K562 (cell line): ENCODE data around the gene AARSD1. TPM values are rescaled to one million over a fixed set of nuclear protein-coding genes. Genes with fewer than 3 reads are reported as not detected.

Source experiments
- CEBPG ChIP-seq, 3 experiments: fragments of 200-800 bp in 1 of 3; sonication (Bioruptor generic) in 1 of 3; sonication (generic) in 1 of 3; formaldehyde crosslinking in 1 of 3; IDR thresholded peaks in 2 of 3; conservative IDR thresholded peaks in 1 of 3; 2 replicates each; pipeline versions ENCODE4 v1.6.1 to v1.8.0; 2016 to 2022; ENCODE audit warnings: missing compliant biosample characterization in 2 of 3, missing genetic modification characterization in 2 of 3, mild to moderate bottlenecking in 1 of 3, missing genetic modification reagents in 1 of 3
- FOXK2 ChIP-seq, 2 experiments: fragments of 450-650 bp; IDR thresholded peaks in 1 of 2; conservative IDR thresholded peaks in 1 of 2; 2 replicates each; pipeline ENCODE4 v1.6.1; 2016; ENCODE audit warnings: low read depth in 2 of 2, mild to moderate bottlenecking in 1 of 2
- FOXM1 ChIP-seq, 2 experiments: fragments of 450-650 bp in 1 of 2; sonication (generic) in 1 of 2; formaldehyde crosslinking in 1 of 2; IDR thresholded peaks; 2 replicates each; pipeline versions ENCODE4 v1.6.1 to v1.9.0; 2017 to 2022; ENCODE audit warnings: low read depth in 2 of 2, mild to moderate bottlenecking in 2 of 2, missing genetic modification reagents in 1 of 2, moderate library complexity in 1 of 2
- HDAC8 ChIP-seq: fragments of 450-650 bp; IDR thresholded peaks from 2 replicates; pipeline ENCODE4 v1.6.1; 2016; ENCODE audit warnings: mild to moderate bottlenecking, missing genetic modification characterization, moderate library complexity, missing compliant biosample characterization
- KDM1A ChIP-seq, 2 experiments: fragments of 450-650 bp; IDR thresholded peaks; 2 replicates each; pipeline ENCODE4 v1.6.1; 2016; ENCODE audit warnings: mild to moderate bottlenecking in 2 of 2
- MTA3 ChIP-seq: fragments of 450-650 bp; formaldehyde crosslinking; IDR thresholded peaks from 2 replicates; pipeline ENCODE4 v1.6.1; 2017; ENCODE audit warnings: mild to moderate bottlenecking, borderline replicate concordance
- NBN ChIP-seq: fragments of 450-650 bp; IDR thresholded peaks from 2 replicates; pipeline ENCODE4 v1.6.1; 2016; ENCODE audit warnings: low read depth, mild to moderate bottlenecking
- PRDM10 ChIP-seq: fragments of 450-650 bp; IDR thresholded peaks from 2 replicates; pipeline ENCODE4 v1.6.1; 2018; ENCODE audit not compliant: partially characterized antibody
- RCOR1 ChIP-seq, 2 experiments: IDR thresholded peaks; 2 replicates each; pipeline ENCODE4 v1.6.1; 2012; ENCODE audit warnings: low read depth in 2 of 2, low read length in 2 of 2, borderline replicate concordance in 1 of 2, improper control_type of control experiment in 1 of 2
- TBP ChIP-seq: optimal IDR thresholded peaks from 2 replicates; pipeline ENCODE3; 2011; ENCODE audit warnings: low read depth, low read length, improper control_type of control experiment
- USF2 ChIP-seq: sonication (generic); formaldehyde crosslinking; IDR thresholded peaks from 2 replicates; pipeline ENCODE4 v1.5.0; 2020; ENCODE audit warnings: missing genetic modification reagents
- VEZF1 ChIP-seq: fragments of 200-800 bp; sonication (Bioruptor generic); IDR thresholded peaks from 2 replicates; pipeline ENCODE4 v1.6.1; 2017; ENCODE audit warnings: missing genetic modification characterization, missing compliant biosample characterization
- ZNF23 ChIP-seq: fragments of 250-450 bp; sonication (Bioruptor Pico); IDR thresholded peaks from 2 replicates; pipeline ENCODE4 v1.4.0; 2020; ENCODE audit warnings: mild to moderate bottlenecking
- ZNF592 ChIP-seq: fragments of 450-650 bp; IDR thresholded peaks from 2 replicates; pipeline ENCODE4 v1.6.1; 2017; ENCODE audit warnings: antibody characterized with exemption, mild to moderate bottlenecking
- polyA plus RNA-seq, 8 experiments: library from polyadenylated mRNA; depleted of rRNA in 4 of 8; stranded (reverse) in 5 of 8; unstranded in 3 of 8; fragments of >200 nt; fragmentation: Nextera tagmentation in 2 of 8; fragmentation: Illumina TruSeq in 1 of 8; extraction: Ambion mirVana in 2 of 8; extraction: Trizol in 1 of 8; gene quantifications; 2 replicates each; pipeline versions ENCODE4 v1.2.1 to v1.2.3, GENCODE V29; 2011 to 2014; ENCODE audit warnings: inconsistent platforms in 1 of 8, missing spikeins in 1 of 8
- total RNA-seq, 7 experiments: library from RNA; depleted of rRNA in 6 of 7; stranded (reverse); fragments of >200 nt in 6 of 7; fragmentation: Illumina TruSeq in 2 of 7; extraction: Trizol in 2 of 7; gene quantifications; 2 replicates each; pipeline versions ENCODE4 v1.2.1 to v1.2.3, GENCODE V29; 2011 to 2021; ENCODE audit warnings: low replicate concordance in 1 of 7

The AARSD1 gene
- total and polyA plus RNA-seq, 9 of the 15 experiments (the other 6 are each of a cell fraction or from before 2014, with no cell fraction given): 51.7 to 98.5 (median 68.6) TPM

DNA sequence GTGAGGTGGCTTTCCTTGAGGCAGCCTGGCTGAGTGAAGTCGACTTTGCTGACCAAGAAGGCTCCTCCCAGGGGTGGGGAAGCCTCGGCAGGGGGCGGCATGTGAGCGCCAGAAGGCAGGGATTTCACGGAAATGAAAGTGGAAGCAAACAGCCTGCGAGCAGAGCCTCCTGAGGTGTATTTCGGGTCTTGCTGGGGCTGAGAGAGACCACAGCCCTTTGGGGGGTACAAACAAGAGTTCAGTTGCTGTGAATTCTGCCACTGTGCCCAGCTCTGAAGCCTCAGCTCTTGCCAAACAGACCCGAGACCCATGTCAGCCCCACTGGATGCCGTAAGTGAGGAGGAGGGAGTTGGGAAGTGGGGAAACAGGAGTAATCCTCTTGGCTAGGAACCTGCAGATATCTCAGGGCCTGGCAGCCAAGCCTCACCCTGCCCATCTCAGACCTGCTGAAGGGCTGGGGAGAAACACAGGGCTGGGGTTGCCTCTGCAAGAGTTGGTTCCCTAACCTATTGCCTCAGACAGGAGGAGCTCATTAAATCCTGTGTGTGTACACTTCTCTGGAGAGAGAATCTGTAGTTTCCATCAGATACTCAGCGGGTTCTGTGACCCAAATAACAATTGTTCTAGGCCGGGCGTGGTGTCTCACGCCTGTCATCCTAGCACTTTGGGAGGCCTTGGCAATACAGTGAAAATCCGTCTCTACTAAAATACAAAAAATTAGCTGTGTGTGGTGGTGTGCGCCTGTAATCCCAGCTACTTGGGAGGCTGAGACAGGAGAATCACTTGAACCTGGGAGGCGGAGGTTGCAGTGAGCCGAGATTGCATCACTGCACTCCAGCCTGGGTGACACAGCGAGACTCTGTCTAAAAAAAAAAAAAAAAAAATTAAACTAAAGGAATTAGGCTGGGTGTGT, 42.6 kb upstream of the AARSD1 start, which contains the start of gene IFI35 (continued):
- peak; percentile 29; the same call in 1 of the 2 replicates for TF ChIP-seq VEZF1 (CRISPR knock-in tag)
- peak; percentile 59; the same call in 1 of the 2 replicates for TF ChIP-seq CEBPG (CRISPR knock-in tag; IDR thresholded peaks at IDR 0.05)
- peak; percentile 52 to 54; a peak in 3 of 4 replicates for TF ChIP-seq CEBPG (tag; conservative IDR thresholded peaks at IDR 0.05 in 1 of 2, IDR thresholded peaks at IDR 0.05 in 1 of 2)
- TF ChIP-seq HDAC8: no peak
- TF ChIP-seq USF2 (CRISPR knock-in tag): no peak
- peak; percentile 44; the same call in 1 of the 2 replicates for TF ChIP-seq MTA3
- no peak for TF ChIP-seq ZNF23 (CRISPR knock-in tag)
- TF ChIP-seq NBN: no peak
- TF ChIP-seq FOXK2 (conservative IDR thresholded peaks at IDR 0.05 in 1 of 2, IDR thresholded peaks at IDR 0.05 in 1 of 2; ENCODE audit: low read depth in 2 of 2): peak in 1 of 2 experiments; percentile 46; a peak in 1 of 4 replicates
- peak; percentile 60 for TF ChIP-seq FOXM1 (IDR thresholded peaks at IDR 0.05; ENCODE audit: low read depth)
- no peak for TF ChIP-seq FOXM1 (CRISPR knock-in tag; IDR thresholded peaks at IDR 0.05; ENCODE audit: low read depth)
- TF ChIP-seq KDM1A (IDR thresholded peaks at IDR 0.05): peak in 1 of 2 experiments; percentile 55; a peak in 1 of 4 replicates
- TF ChIP-seq RCOR1 (IDR thresholded peaks at IDR 0.05; ENCODE audit: borderline replicate concordance in 1 of 2, low read depth in 2 of 2, low read length in 2 of 2): peak in 1 of 2 experiments; percentile 51; a peak in 1 of 4 replicates
- peak; percentile 59 for TF ChIP-seq PRDM10
- TF ChIP-seq TBP: peak; percentile 42
- 0 out of 2 replicates have a peak, but pooled peaks have one; percentile 26 for TF ChIP-seq ZNF592
